AG08396 (cell line): ENCODE measurements around the gene SELENOS.

ENCODE experiments used
- DNase-seq: peaks from one replicate; pipeline ENCODE4 v3.0.0; 2012; ENCODE audit warnings: low spot score, mixed read lengths

SELENOS gene

GRCh38 chr15:101250873-101251829 is 26.1 kb downstream of the SELENOS start:
- DNase-seq: peak; percentile 68

GRCh38 chr15:101250341-101250831 is 26.9 kb downstream of the SELENOS start:
- peak; percentile 70 for DNase-seq

DNA sequence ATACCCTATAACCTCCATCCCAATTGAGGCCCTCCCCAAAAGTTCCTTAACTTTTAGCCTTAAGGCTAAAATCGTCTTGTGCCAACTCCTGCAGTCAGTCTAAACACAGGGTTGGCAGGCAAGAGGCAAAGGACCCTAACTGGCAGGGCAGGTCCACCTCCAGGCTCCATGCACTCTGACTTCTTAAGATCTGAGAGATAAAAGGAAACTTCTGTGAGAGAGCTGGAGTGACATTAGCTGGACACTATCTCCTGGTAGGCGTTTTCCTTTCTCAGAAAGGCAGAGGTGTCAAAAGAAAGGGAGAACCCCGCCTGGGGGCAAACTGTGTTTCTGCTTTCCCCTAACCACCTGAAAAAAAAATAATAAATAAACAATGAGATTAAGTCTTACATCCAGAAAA is 29.0 kb downstream of the SELENOS start:
- DNase-seq: no peak

DNA sequence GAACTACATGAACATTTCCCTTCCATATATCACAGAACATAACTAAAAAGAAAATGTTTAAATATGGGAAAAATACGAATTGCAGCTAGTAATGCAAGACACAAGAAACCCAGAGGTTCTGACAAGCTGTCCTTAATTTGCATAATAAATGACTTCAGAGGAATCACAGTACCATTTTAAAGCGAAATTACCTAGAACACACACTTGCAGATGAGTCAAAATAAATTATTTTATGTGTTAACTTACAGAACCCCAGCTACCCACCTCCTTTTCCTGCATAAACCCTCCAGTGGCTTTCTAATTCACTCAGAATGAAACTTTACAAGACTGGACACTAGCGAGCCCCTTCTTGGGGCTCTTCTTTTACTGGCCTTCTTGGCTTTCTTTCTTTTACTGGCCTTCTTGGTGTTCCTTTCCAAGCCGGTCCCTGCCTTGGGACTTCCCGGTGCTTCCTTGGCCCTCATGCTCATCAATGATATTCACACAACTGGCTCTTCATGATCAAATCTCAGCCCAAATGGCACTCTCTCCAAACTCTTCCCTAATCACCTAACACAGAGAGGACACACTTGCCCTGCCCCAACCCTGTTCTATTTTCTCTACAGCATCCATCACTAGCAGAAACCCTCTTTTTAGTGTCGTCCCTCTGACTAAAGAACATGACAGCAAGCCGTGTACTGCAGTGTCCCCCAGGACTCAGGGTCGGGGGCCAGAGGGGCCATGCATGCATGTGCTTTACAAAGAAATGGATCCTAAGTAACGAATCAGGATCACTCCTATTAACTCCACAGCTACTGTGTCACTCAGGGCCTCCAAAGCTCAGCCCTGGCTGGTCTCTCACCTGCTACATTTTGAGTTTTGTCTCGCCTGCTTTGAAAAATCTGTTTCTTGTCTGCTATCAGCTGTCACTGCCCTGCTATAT is 30.2 kb downstream of the SELENOS start:
- no peak for DNase-seq

DNA sequence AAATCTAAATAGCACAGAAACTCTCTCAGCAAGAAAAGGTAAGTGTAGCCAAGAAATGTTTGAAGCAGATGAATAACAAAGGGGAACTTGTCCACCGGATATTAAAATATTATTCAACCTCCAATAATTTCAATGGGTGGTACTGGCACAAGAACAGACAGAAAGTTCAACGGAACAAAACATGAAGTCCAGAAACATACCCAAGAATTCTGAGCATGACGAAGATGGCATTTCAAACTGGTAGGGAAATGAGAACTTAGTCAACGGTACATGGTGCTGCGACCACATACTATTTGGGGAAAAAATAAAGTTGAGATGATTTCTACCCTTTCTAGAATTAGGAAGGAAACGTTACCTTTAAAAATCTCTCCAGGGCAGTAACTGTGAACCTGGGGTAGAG is 30.9 kb downstream of the SELENOS start:
- DNase-seq: no peak

GRCh38 chr15:101244889-101245668 is 32.2 kb downstream of the SELENOS start:
- DNase-seq: no peak

DNA sequence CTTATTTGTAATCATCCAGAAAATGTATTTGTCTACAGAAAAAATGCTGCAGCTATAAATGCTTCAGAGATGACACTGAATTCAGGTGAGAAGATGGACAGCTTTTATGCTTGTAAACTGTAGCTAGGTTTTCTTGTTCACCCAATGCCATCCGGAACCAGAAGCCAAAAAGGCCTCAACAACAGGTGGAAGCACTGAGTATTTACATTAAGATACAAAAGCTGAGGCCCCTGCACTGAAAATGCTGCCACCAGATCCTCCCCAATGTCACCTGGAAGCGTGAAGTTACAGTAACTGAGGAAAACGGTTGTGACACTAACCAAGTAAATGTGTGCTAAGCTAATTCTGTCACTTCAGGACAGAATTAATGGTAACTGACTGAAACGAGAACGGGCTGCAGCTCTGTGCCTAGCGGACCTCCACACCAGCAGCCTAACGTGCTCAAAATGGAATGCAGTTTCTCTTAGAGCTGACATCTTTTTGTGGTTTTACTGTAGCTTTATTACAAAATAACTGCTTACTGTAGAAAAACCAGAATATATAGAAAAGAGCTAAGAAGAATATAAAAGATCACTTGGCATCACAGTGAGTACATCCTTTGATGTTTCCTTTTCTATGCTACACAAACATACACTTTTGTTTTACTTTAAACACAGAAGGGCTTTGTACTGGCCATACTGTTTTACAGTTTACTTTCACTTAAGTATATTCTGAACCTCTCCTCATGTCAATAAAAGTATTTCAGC is 33.1 kb downstream of the SELENOS start:
- peak; percentile 36 for DNase-seq

DNA sequence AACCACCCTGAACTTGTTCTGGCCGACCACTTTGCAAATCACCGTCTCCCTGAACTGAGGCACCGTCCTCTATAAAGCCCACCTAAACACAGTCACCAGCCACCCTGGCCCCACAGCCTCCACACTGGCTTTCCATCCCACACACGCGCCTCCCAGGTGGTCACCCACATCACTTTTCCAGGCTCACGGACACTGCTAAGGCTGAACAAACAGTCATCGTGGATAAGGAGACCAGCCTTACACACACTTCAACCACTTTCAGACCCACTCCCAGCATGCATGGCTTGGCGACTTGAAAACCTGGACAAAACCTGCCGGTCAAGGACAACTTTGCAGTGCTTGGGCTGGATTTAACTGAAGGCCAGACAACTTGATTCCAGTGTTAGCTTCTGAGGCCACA is 33.9 kb downstream of the SELENOS start:
- DNase-seq: no peak

GRCh38 chr15:101242999-101243336 is 34.3 kb downstream of the SELENOS start:
- DNase-seq: no peak

GRCh38 chr15:101242160-101242998 is 34.9 kb downstream of the SELENOS start:
- peak; percentile 28 for DNase-seq

DNA sequence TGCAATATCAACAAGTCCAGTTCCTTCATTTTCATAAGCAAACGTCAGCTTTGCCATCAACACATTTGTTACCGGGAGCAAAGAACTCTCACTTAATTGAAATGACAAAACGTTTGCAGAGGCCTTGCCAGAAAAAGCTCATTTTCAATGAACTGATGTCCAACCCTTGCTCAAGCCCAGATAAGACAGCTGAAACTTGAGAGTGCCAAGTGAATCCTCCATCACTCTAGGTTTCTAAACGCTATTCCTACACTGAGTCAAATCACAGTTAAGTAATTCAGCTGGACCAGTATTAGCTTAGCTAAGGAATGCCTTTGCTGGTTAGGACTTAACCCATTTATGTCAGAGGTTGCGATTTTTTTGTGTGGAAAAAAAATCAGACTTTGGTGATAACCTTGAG is 36.9 kb downstream of the SELENOS start:
- peak; percentile 24 for DNase-seq

DNA sequence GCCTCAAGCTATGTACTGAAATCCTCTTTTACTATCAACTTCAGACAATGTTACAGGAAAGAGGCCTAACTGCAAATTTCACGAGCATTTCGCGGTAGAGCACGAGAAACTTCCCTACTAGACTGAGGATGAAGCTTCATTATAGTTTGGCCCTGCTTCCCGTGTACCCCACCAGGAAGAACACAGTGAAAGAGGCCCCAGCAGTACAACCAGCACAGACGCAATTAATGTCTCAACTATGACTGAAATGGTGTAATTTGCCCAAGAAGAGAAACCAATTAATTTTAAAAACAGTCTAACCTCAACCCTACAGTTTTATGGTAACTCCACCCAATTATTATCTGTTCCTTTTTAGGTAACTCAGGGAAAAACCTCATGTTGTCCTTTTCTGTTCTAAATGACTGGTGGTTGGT is 37.6 kb downstream of the SELENOS start:
- DNase-seq: no peak

DNA sequence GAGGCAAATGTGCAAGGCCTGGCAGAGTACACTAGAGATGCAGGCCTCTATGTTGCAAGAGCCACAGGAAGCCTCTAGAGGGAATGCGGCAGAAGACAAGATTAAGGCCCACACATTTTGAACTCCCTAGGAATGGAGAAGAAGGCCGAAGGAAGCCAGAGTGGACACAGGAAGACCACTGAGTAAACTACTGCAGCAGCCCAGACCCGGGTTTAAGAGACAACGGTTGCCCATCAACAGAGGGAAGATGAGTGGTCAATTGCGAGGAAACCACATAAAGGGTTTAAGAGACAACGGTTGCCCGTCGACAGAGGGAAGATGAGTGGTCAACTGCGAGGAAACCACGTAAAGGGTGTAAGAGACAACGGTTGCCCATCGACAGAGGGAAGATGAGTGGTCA is 40.0 kb downstream of the SELENOS start:
- no peak for DNase-seq

GRCh38 chr15:101233651-101234280 is 43.5 kb downstream of the SELENOS start:
- no peak for DNase-seq

DNA sequence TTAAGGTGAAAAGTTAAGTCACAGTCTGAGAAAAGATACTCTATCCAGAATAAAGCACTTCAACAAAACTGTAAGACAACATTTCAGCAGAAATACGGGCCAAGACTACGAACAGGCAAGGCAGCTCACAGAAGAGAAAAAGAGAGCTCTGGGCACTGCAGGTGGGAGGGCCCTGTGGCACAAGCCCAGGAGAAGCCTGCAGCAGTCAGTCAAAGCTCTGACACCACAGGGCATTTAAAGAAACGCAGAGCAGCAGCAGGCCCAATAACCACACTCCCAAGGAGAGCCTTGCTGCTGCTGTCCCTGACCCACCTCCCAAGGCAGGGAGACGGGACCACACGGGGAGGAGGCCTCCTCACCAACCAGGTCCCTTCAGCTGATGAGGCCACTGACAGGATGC is 44.6 kb downstream of the SELENOS start:
- DNase-seq: no peak

GRCh38 chr15:101228313-101228712 is 49.0 kb downstream of the SELENOS start:
- DNase-seq: no peak

DNA sequence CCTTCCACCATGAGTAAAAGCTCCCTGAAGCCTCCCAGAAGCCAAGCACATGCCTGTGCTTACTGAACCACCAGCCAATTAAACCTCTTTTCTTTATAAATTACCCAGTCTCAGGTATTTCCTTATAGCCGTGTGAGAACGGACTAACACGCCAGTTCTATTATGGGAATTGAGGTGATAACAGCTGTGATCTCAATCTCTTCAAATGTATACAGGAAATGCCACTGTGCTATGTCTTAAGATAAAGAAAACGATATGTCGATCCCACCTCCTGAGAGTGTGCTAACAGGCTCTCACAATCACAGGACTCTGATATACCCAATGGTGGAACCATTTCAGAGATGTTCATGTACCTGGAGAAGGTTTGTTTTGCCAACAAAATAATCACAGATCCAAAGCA is 51.6 kb downstream of the SELENOS start:
- DNase-seq: no peak
